ENCODE data around the gene PCDHGA11. TPM values are rescaled to one million over a fixed set of nuclear protein-coding genes. Genes with fewer than 3 reads are reported as not detected.
A peak's percentile ranks its signal among the peaks of the same experiment; 100 is the strongest.
"Not testable (repeated sequence)": the region's sequence is repeated elsewhere in the genome, so short reads cannot be mapped to it uniquely, and the experiment has no call there.

PCDHGA11 gene
- polyA plus RNA-seq, 4 donors, result 0.81 to 1.0 TPM; not detected in 2

GRCh38 chr5:141383345-141383744 is 37.5 kb upstream of the PCDHGA11 start:
- 43 to 46% (median 44%) methylated on average over 21 of the region's 21 CpGs for WGBS, 3 donors
- no peak overlapping the region for H3K4me3 ChIP-seq (ENCODE audit: low read depth in 1 of 3, low read length in 3 of 3)
- H3K27ac ChIP-seq (ENCODE audit: low read depth in 1 of 3, low read length in 2 of 3), result no peak overlapping the region
- peaks cover 0 to 28% (median 12%) of the 10 kb centered on the region in 3 donors for H3K27me3 ChIP-seq (ENCODE audit: control insufficient read depth in 3 of 3, insufficient read depth in 3 of 3, low read length in 3 of 3)
- H3K9me3 ChIP-seq (ENCODE audit: control insufficient read depth in 2 of 2, insufficient read depth in 1 of 2, low read depth in 1 of 2, low read length in 1 of 2), result peaks cover 0 to 42% of the 10 kb centered on the region in 2 donors
- no peaks in the 10 kb centered on the region for H3K36me3 ChIP-seq (ENCODE audit: control insufficient read depth in 3 of 3, insufficient read depth in 2 of 3, low read depth in 1 of 3, low read length in 3 of 3)
- no peak for FAIRE-seq
- H3K4me1 ChIP-seq (ENCODE audit: control insufficient read depth in 3 of 3, insufficient read depth in 2 of 3, low read depth in 1 of 3, low read length in 2 of 3), result no peaks in the 10 kb centered on the region
- no peak for DNase-seq

DNA sequence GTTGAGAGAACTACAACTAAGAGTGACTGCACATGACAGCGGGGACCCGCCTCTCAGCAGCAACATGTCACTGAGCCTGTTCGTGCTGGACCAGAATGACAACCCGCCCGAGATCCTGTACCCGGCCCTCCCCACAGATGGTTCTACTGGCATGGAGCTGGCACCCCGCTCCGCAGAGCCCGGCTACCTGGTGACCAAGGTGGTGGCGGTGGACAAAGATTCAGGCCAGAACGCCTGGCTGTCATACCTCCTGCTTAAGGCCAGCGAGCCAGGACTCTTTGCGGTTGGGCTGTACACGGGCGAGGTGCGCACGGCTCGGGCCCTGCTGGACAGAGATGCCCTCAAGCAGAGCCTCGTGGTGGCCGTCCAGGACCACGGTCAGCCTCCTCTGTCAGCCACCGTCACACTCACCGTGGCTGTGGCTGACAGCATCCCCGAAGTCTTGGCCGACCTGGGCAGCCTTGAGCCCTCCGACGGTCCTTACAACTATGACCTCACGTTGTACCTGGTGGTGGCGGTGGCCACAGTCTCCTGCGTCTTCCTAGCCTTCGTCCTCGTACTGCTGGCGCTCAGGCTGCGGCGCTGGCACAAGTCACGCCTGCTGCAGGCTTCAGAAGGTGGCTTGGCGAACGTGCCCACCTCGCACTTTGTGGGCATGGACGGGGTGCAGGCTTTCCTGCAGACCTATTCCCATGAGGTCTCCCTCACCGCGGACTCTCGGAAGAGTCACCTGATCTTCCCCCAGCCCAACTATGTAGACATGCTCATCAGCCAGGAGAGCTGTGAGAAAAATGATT is 36.2 kb upstream of the PCDHGA11 start:
- Histone ChIP-seq H3K36me3 (ENCODE audit: control insufficient read depth in 3 of 3, insufficient read depth in 2 of 3, low read depth in 1 of 3, low read length in 3 of 3) (no peaks in the 10 kb centered on the region), H3K9me3 (ENCODE audit: control insufficient read depth in 2 of 2, insufficient read depth in 1 of 2, low read depth in 1 of 2, low read length in 1 of 2) (peaks cover 3 to 56% of the 10 kb centered on the region in 2 donors), H3K27me3 (ENCODE audit: control insufficient read depth in 3 of 3, insufficient read depth in 3 of 3, low read length in 3 of 3) (peaks cover 0 to 35% (median 15%) of the 10 kb centered on the region in 3 donors), H3K27ac (ENCODE audit: low read depth in 1 of 3, low read length in 2 of 3) (no peak overlapping the region), H3K4me1 (ENCODE audit: control insufficient read depth in 3 of 3, insufficient read depth in 2 of 3, low read depth in 1 of 3, low read length in 2 of 3) (no peaks in the 10 kb centered on the region), H3K4me3 (ENCODE audit: low read depth in 1 of 3, low read length in 3 of 3) (no peak overlapping the region)
- FAIRE-seq (no peak), DNase-seq (no peak)
- 55 to 62% (median 58%) methylated on average over 43 of the region's 43 CpGs for WGBS, 3 donors

DNA sequence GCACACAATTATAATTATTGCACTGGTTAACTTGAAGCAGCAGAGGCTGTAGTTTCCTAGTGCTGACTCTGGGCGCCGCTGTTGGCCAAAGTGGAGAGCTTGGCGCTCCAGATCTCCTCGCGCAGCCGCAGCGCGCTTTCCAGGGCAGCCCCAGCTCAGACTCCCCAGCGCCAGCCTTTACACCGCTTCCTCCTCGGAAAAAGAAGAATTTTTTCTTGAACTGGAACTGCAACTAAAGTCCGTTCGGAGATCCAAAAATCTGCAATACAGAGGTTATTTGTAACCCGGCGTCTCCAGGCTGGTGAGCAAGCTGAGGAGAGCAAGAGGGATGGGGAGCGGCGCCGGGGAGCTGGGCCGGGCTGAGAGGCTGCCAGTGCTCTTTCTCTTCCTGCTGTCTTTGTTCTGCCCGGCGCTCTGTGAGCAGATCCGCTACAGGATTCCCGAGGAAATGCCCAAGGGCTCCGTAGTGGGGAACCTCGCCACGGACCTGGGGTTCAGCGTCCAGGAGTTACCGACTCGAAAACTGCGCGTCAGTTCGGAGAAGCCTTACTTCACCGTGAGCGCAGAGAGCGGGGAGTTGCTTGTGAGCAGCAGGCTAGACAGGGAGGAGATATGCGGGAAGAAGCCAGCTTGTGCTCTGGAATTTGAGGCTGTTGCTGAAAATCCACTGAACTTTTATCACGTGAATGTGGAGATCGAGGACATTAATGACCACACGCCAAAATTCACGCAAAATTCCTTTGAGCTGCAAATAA is 33.1 kb upstream of the PCDHGA11 start, which contains the start of gene PCDHGB4:
Gene PCDHGB4, plus strand, starts transcription at position 142 of the 755 bp plus-strand sequence. Its CDS starts 187 bp downstream, at position 329.
- H3K36me3 ChIP-seq (ENCODE audit: control insufficient read depth in 3 of 3, insufficient read depth in 2 of 3, low read depth in 1 of 3, low read length in 3 of 3); H3K4me3 ChIP-seq (ENCODE audit: low read depth in 1 of 3, low read length in 3 of 3); FAIRE-seq; H3K4me1 ChIP-seq (ENCODE audit: control insufficient read depth in 3 of 3, insufficient read depth in 2 of 3, low read depth in 1 of 3, low read length in 2 of 3); H3K27ac ChIP-seq (ENCODE audit: low read depth in 1 of 3, low read length in 2 of 3): not testable (repeated sequence)
- WGBS, 3 donors, result 14 to 42% (median 39%) methylated on average over 17 to 22 of the region's 40 CpGs
- H3K9me3 ChIP-seq (ENCODE audit: control insufficient read depth in 2 of 2, insufficient read depth in 1 of 2, low read depth in 1 of 2, low read length in 1 of 2), result peaks cover 7 to 58% of the 10 kb centered on the region in 2 donors
- peak in 1 of 2 donors; percentile 30 for DNase-seq
- peaks cover 0 to 40% (median 17%) of the 10 kb centered on the region in 3 donors for H3K27me3 ChIP-seq (ENCODE audit: control insufficient read depth in 3 of 3, insufficient read depth in 3 of 3, low read length in 3 of 3)

GRCh38 chr5:141388661-141389060 is 32.2 kb upstream of the PCDHGA11 start:
- Histone ChIP-seq H3K4me1 (ENCODE audit: control insufficient read depth in 3 of 3, insufficient read depth in 2 of 3, low read depth in 1 of 3, low read length in 2 of 3) (no peaks in the 10 kb centered on the region), H3K27ac (ENCODE audit: low read depth in 1 of 3, low read length in 2 of 3) (no peak overlapping the region), H3K36me3 (ENCODE audit: control insufficient read depth in 3 of 3, insufficient read depth in 2 of 3, low read depth in 1 of 3, low read length in 3 of 3) (no peaks in the 10 kb centered on the region), H3K4me3 (ENCODE audit: low read depth in 1 of 3, low read length in 3 of 3) (no peak overlapping the region), H3K9me3 (ENCODE audit: control insufficient read depth in 2 of 2, insufficient read depth in 1 of 2, low read depth in 1 of 2, low read length in 1 of 2) (peaks cover 8 to 58% of the 10 kb centered on the region in 2 donors), H3K27me3 (ENCODE audit: control insufficient read depth in 3 of 3, insufficient read depth in 3 of 3, low read length in 3 of 3) (peaks cover 0 to 39% (median 17%) of the 10 kb centered on the region in 3 donors)
- DNase-seq (no peak), FAIRE-seq (no peak)
- WGBS, 3 donors, result 49 to 56% (median 49%) methylated on average over 10 of the region's 10 CpGs

GRCh38 chr5:141389153-141390042 is 31.5 kb upstream of the PCDHGA11 start:
- Histone ChIP-seq H3K4me3 (ENCODE audit: low read depth in 1 of 3, low read length in 3 of 3) (no peak overlapping the region), H3K27ac (ENCODE audit: low read depth in 1 of 3, low read length in 2 of 3) (no peak overlapping the region), H3K9me3 (ENCODE audit: control insufficient read depth in 2 of 2, insufficient read depth in 1 of 2, low read depth in 1 of 2, low read length in 1 of 2) (peaks cover 8 to 58% of the 10 kb centered on the region in 2 donors), H3K36me3 (ENCODE audit: control insufficient read depth in 3 of 3, insufficient read depth in 2 of 3, low read depth in 1 of 3, low read length in 3 of 3) (no peaks in the 10 kb centered on the region), H3K27me3 (ENCODE audit: control insufficient read depth in 3 of 3, insufficient read depth in 3 of 3, low read length in 3 of 3) (peaks cover 0 to 36% (median 22%) of the 10 kb centered on the region in 3 donors), H3K4me1 (ENCODE audit: control insufficient read depth in 3 of 3, insufficient read depth in 2 of 3, low read depth in 1 of 3, low read length in 2 of 3) (no peaks in the 10 kb centered on the region)
- WGBS, 3 donors, result 43 to 63% (median 63%) methylated on average over 70 to 77 of the region's 77 CpGs
- no peak for DNase-seq
- no peak for FAIRE-seq

- no peak within 1 kb of the TSS for H3K27ac ChIP-seq (ENCODE audit: low read depth in 1 of 3, low read length in 2 of 3)
- DNase-seq, result no peak
Observed at GRCh38 chr5:141392429-141393198, 28.2 kb upstream of the PCDHGA11 start, which contains the start of gene PCDHGA8. TSS of gene PCDHGA8 (plus strand) at chr5:141392633. CDS start at chr5:141392814, 181 bp downstream.

DNA sequence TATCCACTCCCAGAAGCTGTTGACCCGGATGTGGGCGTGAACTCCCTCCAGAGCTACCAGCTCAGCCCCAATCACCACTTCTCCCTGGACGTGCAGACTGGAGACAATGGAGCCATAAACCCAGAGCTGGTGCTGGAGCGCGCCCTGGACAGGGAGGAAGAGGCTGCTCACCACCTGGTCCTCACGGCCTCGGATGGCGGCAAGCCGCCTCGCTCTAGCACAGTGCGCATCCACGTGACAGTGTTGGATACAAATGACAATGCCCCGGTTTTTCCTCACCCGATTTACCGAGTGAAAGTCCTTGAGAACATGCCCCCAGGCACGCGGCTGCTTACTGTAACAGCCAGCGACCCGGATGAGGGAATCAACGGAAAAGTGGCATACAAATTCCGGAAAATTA is 27.6 kb upstream of the PCDHGA11 start:
- WGBS, 3 donors, result 40 to 52% (median 50%) methylated on average over 21 of the region's 21 CpGs
- FAIRE-seq (no peak), DNase-seq (no peak)
- Histone ChIP-seq H3K27ac (ENCODE audit: low read depth in 1 of 3, low read length in 2 of 3) (no peak overlapping the region), H3K9me3 (ENCODE audit: control insufficient read depth in 2 of 2, insufficient read depth in 1 of 2, low read depth in 1 of 2, low read length in 1 of 2) (peaks cover 8 to 52% of the 10 kb centered on the region in 2 donors), H3K27me3 (ENCODE audit: control insufficient read depth in 3 of 3, insufficient read depth in 3 of 3, low read length in 3 of 3) (peaks cover 0 to 29% (median 22%) of the 10 kb centered on the region in 3 donors), H3K4me3 (ENCODE audit: low read depth in 1 of 3, low read length in 3 of 3) (no peak overlapping the region), H3K36me3 (ENCODE audit: control insufficient read depth in 3 of 3, insufficient read depth in 2 of 3, low read depth in 1 of 3, low read length in 3 of 3) (no peaks in the 10 kb centered on the region), H3K4me1 (ENCODE audit: control insufficient read depth in 3 of 3, insufficient read depth in 2 of 3, low read depth in 1 of 3, low read length in 2 of 3) (no peaks in the 10 kb centered on the region)

More at GRCh38 chr5:141392429-141393198, 28.2 kb upstream of the PCDHGA11 start, which contains the start of gene PCDHGA8:
- H3K4me3 ChIP-seq (ENCODE audit: low read depth in 1 of 3, low read length in 3 of 3), result no peak within 1 kb of the TSS
- H3K4me1 ChIP-seq (ENCODE audit: control insufficient read depth in 3 of 3, insufficient read depth in 2 of 3, low read depth in 1 of 3, low read length in 2 of 3), result no peaks in the 10 kb centered on the region
- WGBS, 3 donors, result 31 to 47% (median 46%) methylated on average over 38 of the region's 38 CpGs
- peaks cover 0 to 31% (median 23%) of the 10 kb centered on the region in 3 donors for H3K27me3 ChIP-seq (ENCODE audit: control insufficient read depth in 3 of 3, insufficient read depth in 3 of 3, low read length in 3 of 3)
- no peaks in the 10 kb centered on the region for H3K36me3 ChIP-seq (ENCODE audit: control insufficient read depth in 3 of 3, insufficient read depth in 2 of 3, low read depth in 1 of 3, low read length in 3 of 3)
- peaks cover 8 to 51% of the 10 kb centered on the region in 2 donors for H3K9me3 ChIP-seq (ENCODE audit: control insufficient read depth in 2 of 2, insufficient read depth in 1 of 2, low read depth in 1 of 2, low read length in 1 of 2)
- no peak for FAIRE-seq
